PC-9 (cell line): ENCODE measurements around the gene DAB2. TPM values are rescaled to one million over a fixed set of nuclear protein-coding genes. Genes with fewer than 3 reads are reported as not detected.

Experiments
- BruUV-seq: library from RNA; stranded (reverse); fragments of 400-500 nt; replicated peaks from 2 replicates; lab custom pipeline; 2021; lab: Mats Ljungman, UMichigan
- CTCF ChIA-PET: fragments of 300-600 bp; sonication (Branson Sonifier 250); formaldehyde crosslinking; loops from one replicate; lab custom pipeline; 2022; ENCODE audit warnings: antibody characterized with exemption; lab: Charles Lee
- POLR2A ChIA-PET: fragments of 300-600 bp; sonication (Branson Sonifier 250); formaldehyde crosslinking; loops from one replicate; lab custom pipeline; 2022; ENCODE audit warnings: antibody characterized with exemption; ENCODE audit not compliant: unreplicated experiment; lab: Charles Lee
- DNase-seq, 2 experiments: peaks; one replicate each; pipeline versions ENCODE4 v3.0.0 to v3.0.0-alpha.2; 2015 to 2022; ENCODE audit warnings: mixed read lengths in 1 of 2
- H2AFZ ChIP-seq: fragments of 200-600 bp; sonication (generic); 2 replicates; pipeline ENCODE4 v1.8.1; 2017; ENCODE audit warnings: antibody characterized with exemption
- H3F3A ChIP-seq: fragments of 200-600 bp; sonication (generic); 2 replicates; pipeline ENCODE4 v1.8.1; 2017; ENCODE audit warnings: antibody characterized with exemption, mild to moderate bottlenecking, low read depth; ENCODE audit not compliant: insufficient read depth
- H3K27ac ChIP-seq: fragments of 200-600 bp; sonication (generic); 2 replicates; pipeline ENCODE4 v1.6.1; 2016; ENCODE audit warnings: mixed run types
- H3K27me3 ChIP-seq: fragments of 200-600 bp; sonication (generic); 2 replicates; pipeline ENCODE4 v1.6.1; 2016; ENCODE audit warnings: low read depth, mixed run types; ENCODE audit not compliant: insufficient read depth
- H3K36me3 ChIP-seq: fragments of 200-600 bp; sonication (generic); 2 replicates; pipeline ENCODE4 v1.6.1; 2016; ENCODE audit warnings: low read depth, mixed run types
- H3K4me1 ChIP-seq: fragments of 200-600 bp; sonication (generic); replicated peaks from 2 replicates; pipeline ENCODE4 v1.6.1; 2016; ENCODE audit warnings: mixed run types; ENCODE audit not compliant: insufficient read depth
- H3K4me2 ChIP-seq: fragments of 200-600 bp; sonication (generic); 2 replicates; pipeline ENCODE4 v1.6.1; 2017; ENCODE audit warnings: mixed run types
- H3K4me3 ChIP-seq: fragments of 200-600 bp; sonication (generic); 2 replicates; pipeline ENCODE4 v1.6.1; 2016; ENCODE audit warnings: mixed run types
- H3K79me2 ChIP-seq: fragments of 200-600 bp; sonication (generic); 2 replicates; pipeline ENCODE4 v1.6.1; 2017; ENCODE audit warnings: low read depth, mixed run types
- H3K9me2 ChIP-seq: fragments of 200-600 bp; sonication (generic); 2 replicates; pipeline ENCODE4 v1.8.1; 2017; ENCODE audit warnings: mild to moderate bottlenecking; ENCODE audit not compliant: insufficient read depth
- H3K9me3 ChIP-seq: fragments of 200-600 bp; sonication (generic); 2 replicates; pipeline ENCODE4 v1.8.1; 2016; ENCODE audit warnings: low read depth; ENCODE audit not compliant: insufficient read depth
- H4K20me1 ChIP-seq: fragments of 200-600 bp; sonication (generic); 2 replicates; pipeline ENCODE4 v1.8.1; 2017; ENCODE audit not compliant: insufficient read depth
- CTCF ChIP-seq: fragments of 200-600 bp; sonication (generic); conservative IDR thresholded peaks from 2 replicates; pipeline ENCODE4 v1.6.1; 2017; ENCODE audit warnings: mixed run types, antibody characterized with exemption, mild to moderate bottlenecking, moderate library complexity
- EZH2 ChIP-seq: fragments of 200-600 bp; sonication (generic); IDR thresholded peaks from 2 replicates; pipeline ENCODE4 v1.8.0; 2017; ENCODE audit warnings: antibody characterized with exemption, low read depth
- intact Hi-C: fragments of 100-400 bp; cut with micrococcal nuclease; formaldehyde crosslinking; loops from one replicate; pipeline ENCODE4 v1.10.0; 2022; ENCODE audit not compliant: unreplicated experiment
- total RNA-seq: library from RNA; stranded (reverse); gene quantifications from 2 replicates; pipeline ENCODE4 v1.2.3, GENCODE V29; 2021

The DAB2 gene
- total RNA-seq, 1 experiment from 2014 or later: 21.0 TPM

DNA sequence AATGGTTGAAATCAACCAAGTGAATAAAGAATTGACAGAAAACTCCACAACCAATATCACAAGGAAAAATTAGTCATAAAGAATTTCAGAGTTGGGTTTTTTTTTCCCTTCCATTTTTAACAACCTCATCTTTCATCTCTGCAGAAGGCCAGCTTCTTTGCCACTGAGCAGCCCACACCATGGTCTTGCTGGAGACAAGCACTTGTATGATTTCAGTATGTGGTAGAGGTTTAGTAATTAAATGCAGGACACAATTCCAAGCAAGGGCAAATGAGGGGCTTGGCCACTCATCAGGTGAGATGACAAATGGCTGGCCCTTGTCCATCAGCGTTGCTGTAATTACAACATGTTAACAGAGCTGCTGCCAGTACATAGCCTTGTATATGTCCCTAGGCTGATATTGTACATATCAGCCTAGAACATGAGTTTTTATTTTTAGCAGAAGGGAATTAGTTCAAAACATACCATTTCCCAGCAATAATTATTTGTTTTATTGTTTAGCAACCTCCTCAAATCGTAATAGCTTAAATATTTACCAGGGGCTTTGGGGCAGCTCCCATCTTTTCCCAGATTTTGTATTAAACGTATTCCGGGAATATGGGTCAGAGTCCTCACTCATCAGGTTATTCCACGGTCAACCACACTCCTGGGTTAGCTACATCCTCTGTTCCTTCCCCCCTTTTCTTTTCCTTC, 55.5 kb downstream of the DAB2 start:
- no peaks in the 10 kb centered on the region for H3K4me1 ChIP-seq
- H3K27me3 ChIP-seq: no peaks in the 10 kb centered on the region
- H3K4me2 ChIP-seq: no peak overlapping the region
- DNase-seq: peak in 1 of 2 experiments; percentile 17
- H2AFZ ChIP-seq: no peak overlapping the region
- POLR2A ChIA-PET: interaction anchor here (0.5 to 0.6 kb wide), 3 partner anchors 13 to 138 kb away, joined by 4 to 7 read pairs (median 4); no protein-coding TSS in a partner anchor
- no peaks in the 10 kb centered on the region for H3K9me2 ChIP-seq
- no peak for TF ChIP-seq CTCF
- TF ChIP-seq EZH2: no peak
- H3K9me3 ChIP-seq: no peaks in the 10 kb centered on the region
- H3K79me2 ChIP-seq: no peaks in the 10 kb centered on the region
- no peak overlapping the region for H3K27ac ChIP-seq
- no peaks in the 10 kb centered on the region for H4K20me1 ChIP-seq
- H3F3A ChIP-seq: no peaks in the 10 kb centered on the region
- intact Hi-C loops: no loop called here
- CTCF ChIA-PET: no interaction called here
- BruUV-seq: no TSS peak
- no peaks in the 10 kb centered on the region for H3K36me3 ChIP-seq
- no peak overlapping the region for H3K4me3 ChIP-seq

GRCh38 chr5:39368116-39368515, 56.7 kb downstream of the DAB2 start:
- Histone ChIP-seq H3K4me3 (no peak overlapping the region), H3K79me2 (no peaks in the 10 kb centered on the region), H3K4me2 (no peak overlapping the region), H2AFZ (no peak overlapping the region), H3F3A (no peaks in the 10 kb centered on the region), H3K9me2 (no peaks in the 10 kb centered on the region), H3K27me3 (no peaks in the 10 kb centered on the region), H3K36me3 (no peaks in the 10 kb centered on the region), H3K9me3 (no peaks in the 10 kb centered on the region), H3K4me1 (no peaks in the 10 kb centered on the region), H4K20me1 (no peaks in the 10 kb centered on the region), H3K27ac (no peak overlapping the region)
- intact Hi-C loops: no loop called here
- DNase-seq: no peak
- ChIA-PET CTCF (no interaction called here), POLR2A (no interaction called here)
- no TSS peak for BruUV-seq
- TF ChIP-seq EZH2: no peak
- TF ChIP-seq CTCF: no peak

DNA sequence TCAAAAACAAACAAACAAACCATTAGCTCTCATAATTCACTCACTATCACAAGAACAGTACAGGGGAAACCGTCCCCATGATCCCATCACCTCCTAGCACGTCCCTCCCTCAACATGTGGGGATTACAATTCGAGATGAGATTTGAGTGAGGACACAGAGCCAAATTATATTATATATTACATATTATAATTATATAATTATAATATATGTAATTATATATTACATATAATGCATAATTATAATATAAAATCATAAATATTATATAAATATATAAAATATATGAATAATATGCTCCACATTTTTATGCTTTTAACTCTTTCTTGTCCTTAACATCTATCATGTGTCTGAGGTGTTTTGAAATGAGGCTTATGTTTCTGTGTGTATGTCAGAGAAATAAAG, 57.1 kb downstream of the DAB2 start:
- CTCF ChIA-PET: interaction anchor here (0.7 kb wide), 1 partner anchor 225 kb away, joined by 3 read pairs; no protein-coding TSS in a partner anchor
- H3K79me2 ChIP-seq: no peaks in the 10 kb centered on the region
- no peak for TF ChIP-seq EZH2
- H3F3A ChIP-seq: no peaks in the 10 kb centered on the region
- no peaks in the 10 kb centered on the region for H3K27me3 ChIP-seq
- intact Hi-C loops: no loop called here
- DNase-seq: no peak
- H3K36me3 ChIP-seq: no peaks in the 10 kb centered on the region
- no peaks in the 10 kb centered on the region for H3K9me2 ChIP-seq
- POLR2A ChIA-PET: interaction anchor here (0.7 kb wide), 1 partner anchor 181 kb away, joined by 4 read pairs; no protein-coding TSS in a partner anchor
- no peak overlapping the region for H3K4me2 ChIP-seq
- H3K4me1 ChIP-seq: no peaks in the 10 kb centered on the region
- H2AFZ ChIP-seq: no peak overlapping the region
- H4K20me1 ChIP-seq: no peaks in the 10 kb centered on the region
- no peaks in the 10 kb centered on the region for H3K9me3 ChIP-seq
- BruUV-seq: no TSS peak
- H3K4me3 ChIP-seq: no peak overlapping the region
- no peak overlapping the region for H3K27ac ChIP-seq
